GM19397 (cell line): ENCODE results near the gene LPAR3.

Experiments
- ATAC-seq: cut with Tn5 transposase; IDR thresholded peaks from one replicate; pipeline ENCODE4 v1.9.1; 2021; ENCODE audit warnings: mild to moderate bottlenecking, moderate library complexity; ENCODE audit not compliant: unreplicated experiment

Gene LPAR3

DNA sequence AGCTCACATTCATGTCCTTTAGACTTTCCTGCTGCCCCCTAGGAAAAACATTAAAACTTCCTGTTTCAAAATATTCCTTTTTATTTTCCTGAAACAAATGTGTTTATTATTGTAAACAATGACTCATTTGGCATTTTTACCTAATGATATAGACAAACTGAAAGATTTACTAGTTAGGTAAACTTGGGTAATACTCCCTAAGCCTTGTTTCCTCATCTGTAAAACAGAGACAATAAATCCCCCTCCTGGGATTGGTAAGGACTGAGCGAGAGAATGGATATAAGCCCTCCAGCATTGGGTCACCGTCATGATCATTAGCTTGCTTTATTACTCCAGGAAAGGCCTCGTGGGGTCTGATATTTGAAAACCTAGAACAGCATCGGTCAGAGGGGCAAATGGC is 59.8 kb downstream of the LPAR3 start:
- ATAC-seq = no peak

DNA sequence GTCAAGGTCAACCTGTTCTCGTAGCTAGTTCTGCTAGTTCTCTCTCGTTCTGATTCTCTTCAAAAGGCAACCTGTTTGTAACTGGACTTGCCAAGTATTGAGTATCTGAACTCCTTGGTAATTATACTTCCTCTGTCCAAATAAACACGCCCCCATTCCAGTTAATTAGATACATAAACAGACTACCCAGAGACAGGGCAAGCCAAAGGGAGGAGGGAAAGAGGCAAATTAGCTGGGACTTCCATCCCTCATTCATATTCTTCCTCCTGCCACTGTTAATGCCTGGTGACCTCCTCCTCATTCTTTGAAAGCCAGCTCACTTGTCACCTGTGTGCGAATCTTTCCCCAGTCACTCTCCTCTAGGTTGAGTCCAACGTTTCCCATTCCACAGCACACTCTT is 62.9 kb downstream of the LPAR3 start:
- no peak for ATAC-seq

DNA sequence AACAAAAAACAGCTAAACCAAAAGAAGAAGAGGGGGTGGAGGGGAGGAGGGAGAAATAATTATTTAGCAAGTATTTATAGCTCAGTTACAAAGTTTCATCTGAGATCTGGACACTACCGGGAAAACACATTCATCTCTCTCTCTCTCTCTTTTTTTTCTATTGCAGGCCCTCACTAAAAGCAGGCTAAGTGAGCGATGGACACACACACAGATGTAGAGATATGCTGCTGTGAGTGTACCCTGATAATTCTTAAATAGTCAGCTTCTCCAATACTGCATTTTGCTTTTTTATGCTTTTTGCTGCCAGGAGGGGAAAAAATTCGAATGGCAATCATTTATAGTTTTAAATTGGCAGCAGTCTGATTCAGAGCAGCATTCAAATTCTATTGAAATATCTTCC is 65.0 kb downstream of the LPAR3 start:
- ATAC-seq = no peak

DNA sequence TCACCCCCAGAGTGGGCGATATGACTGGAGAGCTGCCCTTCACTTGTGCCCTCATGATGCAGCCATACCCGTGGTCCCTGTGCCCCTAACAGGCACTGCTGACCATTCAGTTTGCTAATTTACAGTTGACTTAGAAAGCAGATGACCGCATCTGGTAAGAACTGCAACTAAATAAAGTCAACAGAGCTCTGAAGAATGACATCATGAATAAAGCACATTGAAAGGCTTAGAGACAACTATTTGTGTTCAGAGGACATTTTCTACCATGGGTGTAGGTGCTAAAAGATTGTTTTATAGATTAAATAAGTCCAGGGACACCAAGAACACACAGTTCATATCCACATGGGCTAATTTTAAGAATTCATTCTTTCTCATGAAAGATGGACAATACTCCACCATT is 65.5 kb downstream of the LPAR3 start:
- ATAC-seq = no peak

DNA sequence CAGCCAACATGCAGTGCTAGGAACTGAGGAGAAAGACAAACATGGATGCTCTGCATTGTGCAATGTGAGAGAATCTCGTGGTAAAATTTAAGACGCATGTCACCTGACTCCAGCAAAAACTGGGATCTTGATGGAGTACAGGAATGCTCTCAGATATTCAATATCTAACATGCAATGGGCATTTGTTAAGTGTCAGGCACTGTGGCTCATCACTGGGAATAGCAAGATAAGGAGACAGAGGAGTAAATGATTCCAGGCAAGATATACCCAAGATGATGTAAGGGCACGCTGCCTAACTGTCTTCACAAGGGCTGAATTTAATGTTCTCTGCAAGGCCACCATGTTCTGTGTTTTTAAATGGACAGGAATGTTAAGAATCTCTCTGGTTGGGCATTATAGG is 67.8 kb downstream of the LPAR3 start:
- ATAC-seq = no peak

DNA sequence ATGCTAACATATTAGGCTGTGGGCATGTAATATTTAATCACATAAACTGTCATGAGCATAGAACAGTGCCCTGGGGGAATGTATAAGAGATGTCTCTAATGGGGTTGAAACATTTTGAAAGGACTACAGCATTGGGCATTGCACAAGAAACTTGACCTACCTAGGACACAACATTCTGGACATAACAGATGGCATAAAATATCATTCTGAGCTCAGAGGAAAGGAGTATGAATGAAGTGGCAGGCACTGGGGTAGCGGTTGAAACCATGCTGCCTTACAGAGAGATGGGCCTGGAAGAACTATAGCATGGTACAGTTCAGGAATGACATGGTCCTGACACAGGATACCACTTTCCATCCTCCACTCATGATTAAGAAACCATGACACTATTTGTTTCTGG is 69.0 kb downstream of the LPAR3 start:
- no peak for ATAC-seq

DNA sequence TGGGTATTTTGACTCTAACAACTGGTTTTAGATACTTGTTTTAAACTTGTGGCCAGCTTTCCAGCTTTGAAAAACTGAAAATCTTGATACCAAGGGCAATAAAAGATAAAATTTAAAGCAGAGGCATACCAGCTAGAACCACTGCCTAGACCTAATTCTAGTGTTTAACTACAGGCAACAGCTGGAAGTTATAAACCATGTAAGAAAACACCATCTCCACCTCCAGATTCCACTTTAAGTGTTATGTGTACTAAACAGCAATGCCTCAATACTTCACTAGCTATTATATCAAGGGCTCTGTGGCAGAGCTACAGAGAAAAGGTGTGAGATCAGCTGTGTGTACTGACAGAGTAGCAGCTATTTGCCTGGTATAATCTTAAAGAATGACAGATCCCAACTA is 69.5 kb downstream of the LPAR3 start:
- no peak for ATAC-seq

DNA sequence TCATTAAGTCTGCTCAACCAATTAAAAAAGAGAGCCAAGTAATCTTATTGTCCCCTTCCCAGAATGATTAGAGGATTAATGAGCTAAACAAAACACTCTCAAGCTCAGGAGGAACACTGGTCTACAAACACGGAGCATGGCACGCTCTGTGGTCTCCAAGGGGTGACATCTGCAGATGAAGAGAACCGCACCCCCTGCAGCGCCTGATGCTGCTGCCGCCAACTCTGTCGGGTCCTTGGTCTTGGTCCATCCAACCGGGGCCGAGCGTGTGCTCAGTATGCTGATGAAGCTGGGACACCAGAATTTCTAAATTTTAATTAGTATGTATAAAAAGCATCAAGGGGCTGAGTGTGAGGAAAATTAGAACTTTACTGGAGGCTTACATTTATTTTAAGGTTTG is 82.7 kb downstream of the LPAR3 start:
- ATAC-seq = no peak

DNA sequence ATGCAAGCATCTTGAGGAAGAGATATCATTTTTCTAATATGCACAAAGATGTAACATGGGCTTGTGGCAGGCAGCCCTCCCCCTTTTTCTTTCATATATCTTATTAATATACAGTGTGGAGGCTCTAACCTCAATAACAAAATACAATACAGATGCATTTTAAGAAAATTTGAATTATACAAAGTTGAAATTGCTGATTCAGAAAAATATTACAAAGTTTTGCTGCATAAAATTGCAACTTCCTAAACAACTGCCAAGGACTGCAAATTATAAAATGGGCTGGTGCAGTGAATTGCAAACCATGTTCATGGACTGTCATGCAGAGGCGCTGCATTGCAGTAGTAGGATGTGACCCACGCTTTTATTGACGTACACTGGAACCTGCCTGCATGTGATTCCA is 84.0 kb downstream of the LPAR3 start:
- ATAC-seq = no peak

DNA sequence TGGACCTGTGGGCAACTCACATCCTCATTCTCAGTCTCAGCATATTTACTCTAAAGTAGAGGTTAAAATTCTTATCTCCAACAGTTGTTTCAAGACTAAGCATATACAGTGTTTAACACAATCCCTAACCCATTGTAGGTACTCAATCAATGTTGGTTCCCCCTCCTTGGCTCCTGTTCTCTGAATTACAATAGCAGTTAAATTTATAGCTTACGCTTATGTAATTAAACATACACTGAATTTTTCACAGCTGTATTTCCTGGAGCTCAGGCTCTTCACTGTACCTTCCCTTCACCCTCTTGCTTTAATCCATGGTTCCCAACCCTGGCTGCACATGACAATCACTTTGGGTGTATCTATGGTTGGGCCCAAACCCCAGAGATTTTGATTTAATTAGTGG is 89.4 kb downstream of the LPAR3 start:
- ATAC-seq = no peak

DNA sequence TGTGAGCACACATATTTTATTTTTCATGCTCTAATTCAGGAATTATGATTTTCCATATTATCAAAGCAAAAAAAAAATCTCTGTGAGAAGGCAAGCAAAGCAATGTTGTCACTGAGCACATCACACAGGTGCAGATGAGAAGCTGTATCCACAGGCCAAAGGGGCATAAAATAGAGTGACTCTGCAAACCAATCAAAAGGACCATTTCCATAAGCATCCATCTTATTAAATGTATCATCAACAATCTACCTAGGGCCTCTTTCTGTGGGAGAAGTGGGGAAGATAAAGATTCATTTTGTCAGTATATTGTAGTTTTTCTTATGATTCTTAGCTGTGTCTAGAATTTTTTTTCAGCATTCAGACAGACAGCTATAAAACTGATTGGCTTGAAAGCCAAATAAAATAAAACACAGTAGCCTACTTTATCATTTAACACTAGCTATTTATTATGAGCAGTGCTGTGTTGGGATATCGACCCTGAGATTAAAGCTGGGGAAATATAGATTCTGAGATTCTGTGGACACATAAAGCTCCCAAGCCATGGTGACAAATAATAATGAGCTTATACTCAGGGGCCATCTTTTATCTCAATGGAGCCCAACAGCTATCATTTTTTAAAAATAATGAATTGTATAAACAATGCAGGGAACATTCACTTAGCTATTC is 90.3 kb downstream of the LPAR3 start:
- ATAC-seq = no peak

DNA sequence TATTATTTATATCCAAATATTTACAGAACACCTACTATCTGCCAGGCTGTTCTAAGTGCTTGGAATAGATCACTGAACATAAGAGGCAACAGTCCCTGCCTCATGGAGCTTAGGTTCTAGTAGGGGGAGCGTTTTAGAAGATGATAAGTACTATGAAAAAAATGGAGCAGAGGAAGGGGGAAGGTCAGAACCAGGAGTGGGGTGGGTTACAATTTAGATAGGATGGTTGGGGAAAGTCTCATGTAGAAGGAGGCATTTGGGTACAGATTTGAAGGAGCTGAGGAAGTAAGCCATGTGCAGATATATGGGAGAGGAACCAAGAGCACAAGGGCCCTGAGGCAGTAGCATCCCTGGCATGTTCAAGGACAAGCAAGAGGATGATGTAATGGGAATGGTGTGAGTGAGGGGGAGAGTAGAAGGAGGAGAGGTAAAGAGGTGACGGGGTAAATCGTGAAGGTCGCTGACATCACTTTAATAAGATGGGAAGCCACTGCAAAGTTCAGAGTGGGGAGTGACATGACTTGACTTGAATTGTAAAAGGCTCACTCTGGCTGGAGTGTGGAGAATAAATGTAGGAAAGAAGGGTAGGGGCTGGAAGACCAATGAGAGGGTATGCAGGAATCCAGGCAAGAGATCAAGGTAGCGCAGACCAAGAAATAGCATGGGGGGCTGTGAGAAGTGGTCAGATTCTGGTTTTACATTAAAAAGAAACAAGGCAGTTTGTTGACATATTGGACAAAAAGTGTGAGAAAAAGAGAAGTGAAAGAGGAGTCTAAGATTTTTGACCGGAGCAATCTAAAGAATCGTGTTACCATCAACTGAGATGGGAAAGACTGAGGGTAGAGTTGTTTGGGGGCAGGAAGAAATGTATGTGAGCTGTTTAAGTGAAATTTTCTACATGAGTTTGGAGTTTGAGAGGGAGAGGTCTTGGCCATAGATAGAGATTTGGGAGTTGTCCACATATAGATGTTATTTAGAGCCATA is 92.6 kb downstream of the LPAR3 start:
- no peak for ATAC-seq

DNA sequence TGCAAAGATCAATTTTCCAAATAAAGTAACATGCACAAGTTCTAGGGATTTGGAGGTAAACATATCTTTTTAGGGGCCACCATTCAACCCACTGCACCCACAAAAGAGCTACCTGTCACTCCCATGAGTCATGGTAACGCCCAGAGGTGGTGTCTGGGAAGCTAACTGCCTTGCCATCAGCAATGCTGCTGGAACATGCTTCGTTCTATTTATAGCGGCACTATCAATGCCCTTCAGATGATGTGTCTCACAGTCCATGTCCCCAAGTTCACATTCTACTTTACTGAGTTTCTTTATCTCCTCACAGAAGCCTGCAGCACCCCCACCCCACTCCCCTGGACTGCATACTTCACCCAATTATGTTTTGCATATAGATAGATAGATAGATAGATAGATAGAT is 95.4 kb downstream of the LPAR3 start:
- no peak for ATAC-seq

DNA sequence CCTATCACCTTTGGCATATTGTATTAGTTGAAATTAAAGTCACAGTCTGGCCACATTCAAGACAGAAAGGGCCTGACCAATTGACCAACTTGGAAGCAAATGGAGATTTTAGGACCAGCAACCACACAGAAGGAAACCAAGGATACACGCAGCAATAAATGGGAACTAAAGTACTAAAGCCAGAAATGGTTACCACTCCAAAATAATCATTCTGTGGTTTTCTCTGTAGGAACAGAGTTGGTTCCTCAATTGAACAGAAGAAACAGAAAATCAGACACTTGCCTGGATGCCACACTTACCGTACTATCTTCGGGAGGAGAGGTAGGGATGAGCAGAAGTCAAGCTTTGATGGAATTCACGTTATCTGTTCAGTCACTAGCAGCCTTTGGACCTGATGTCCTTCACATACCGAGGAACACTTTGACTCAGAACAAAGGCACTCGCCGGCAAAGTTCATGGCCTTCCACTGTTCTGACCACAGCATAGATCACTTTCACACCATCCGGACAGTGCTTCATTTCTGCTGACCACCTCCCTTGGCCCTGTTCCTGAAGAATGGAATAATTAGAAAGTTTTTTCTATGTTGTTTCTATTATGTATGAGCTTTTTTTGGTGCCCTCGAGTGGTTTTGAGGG is 96.9 kb downstream of the LPAR3 start:
- no peak for ATAC-seq

DNA sequence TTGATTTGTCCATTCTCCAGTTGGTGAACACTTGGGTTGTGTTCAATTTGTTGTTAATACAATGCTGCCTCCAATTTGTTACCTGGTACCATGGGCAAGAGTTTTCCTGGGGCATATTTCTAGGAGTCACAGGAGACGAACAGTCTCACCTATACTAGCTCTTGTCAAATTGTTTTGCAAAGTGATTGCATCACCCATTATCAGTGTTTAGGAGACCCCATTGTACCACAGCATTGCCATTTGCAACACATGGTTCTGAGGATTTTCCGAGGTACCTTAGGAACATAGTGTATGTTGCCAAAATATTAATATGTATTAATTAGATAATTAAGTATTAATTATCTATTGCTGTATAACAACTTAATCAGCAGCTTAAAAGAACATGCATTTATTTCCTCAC is 97.8 kb downstream of the LPAR3 start:
- ATAC-seq = no peak

DNA sequence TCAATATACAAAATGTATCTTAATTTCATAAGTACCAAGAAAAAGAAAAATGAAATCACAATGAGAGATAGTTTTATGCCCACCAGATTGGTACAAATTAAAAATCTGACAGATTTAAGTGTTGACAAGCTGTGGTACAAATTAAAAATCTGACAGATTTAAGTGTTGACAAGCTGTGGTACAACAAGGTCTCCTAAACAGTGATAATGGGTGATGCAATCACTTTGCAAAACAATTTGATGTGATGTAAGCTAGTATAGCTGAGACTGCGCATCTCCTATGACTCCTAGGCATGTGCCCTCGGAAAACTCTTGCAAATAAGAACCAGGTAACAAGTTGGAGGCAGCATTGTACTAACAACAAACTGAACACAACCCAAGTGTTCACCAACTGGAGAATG is 100.6 kb downstream of the LPAR3 start:
- ATAC-seq = no peak

DNA sequence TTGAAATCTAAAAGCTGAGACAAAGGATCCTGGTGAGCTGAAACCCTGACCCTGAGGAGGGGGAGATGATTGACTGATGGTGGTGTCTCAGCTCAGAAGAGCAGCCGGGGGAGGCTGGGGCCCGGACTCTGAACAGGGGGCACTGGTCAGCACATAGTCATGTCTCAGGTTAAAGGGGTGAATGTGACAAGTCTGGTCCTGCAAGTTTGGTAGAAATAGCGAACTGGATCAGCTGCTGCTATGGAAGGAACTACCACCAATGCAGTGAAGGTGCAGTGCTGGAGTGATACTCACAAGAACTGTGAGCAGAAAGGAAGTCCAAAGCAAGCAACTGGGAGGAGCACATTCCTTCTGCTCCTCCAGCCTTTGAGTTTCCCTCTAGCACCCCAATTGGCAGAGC is 104.0 kb downstream of the LPAR3 start:
- ATAC-seq = no peak

DNA sequence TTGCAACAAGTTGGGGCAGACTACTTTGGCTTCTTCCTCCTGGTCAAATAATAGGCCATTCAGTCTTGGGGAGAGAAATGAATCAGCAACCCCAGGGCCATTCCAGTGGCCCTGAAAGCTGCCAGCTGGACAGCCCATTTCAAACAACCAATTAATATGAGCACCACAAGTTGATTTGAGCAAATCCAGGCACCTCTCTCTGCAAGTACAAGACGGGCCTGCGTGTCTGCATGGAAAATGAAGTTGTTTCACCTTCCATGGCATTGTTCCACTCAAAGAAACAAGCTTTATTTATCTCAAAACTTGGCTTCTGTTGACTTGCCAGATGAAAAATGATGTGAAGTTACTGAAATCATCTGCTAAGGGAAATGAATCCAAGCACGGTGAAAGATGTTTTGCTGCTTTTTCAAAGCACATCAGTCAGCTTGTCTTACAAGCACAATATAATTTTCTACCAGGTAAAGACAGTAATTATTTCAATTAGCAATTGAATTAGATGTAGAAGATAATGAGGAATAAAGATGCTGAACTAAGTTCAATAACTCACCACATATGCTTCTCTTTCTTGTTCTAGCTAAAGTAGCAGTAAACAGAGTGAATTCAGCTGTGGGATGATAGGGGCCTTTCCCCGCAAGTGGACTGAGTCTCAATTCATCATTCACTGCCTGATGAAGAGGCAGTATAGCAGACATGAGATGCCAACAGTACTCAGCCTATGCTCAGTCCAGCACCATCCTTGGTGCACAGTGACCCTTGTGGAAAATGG is 107.6 kb downstream of the LPAR3 start:
- ATAC-seq = no peak

DNA sequence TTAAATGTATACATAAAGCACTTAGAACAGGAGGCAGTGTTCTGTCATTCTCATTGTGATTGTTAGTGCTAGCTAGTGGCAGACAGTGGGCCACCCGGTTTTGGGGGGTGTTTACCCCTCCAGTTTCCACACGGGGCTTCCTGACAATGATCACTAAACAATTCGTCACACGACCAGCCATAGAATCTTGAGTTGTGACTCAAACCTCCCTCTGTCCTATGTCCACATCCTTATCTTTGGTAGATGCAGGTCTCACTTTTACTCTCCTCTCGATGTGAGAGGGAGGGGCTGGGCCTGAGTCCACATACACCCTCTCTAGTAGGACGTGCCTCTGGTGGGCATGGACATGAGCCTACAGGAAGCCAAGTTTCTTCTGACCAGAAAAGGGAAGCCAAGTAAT is 110.1 kb downstream of the LPAR3 start:
- ATAC-seq = no peak

DNA sequence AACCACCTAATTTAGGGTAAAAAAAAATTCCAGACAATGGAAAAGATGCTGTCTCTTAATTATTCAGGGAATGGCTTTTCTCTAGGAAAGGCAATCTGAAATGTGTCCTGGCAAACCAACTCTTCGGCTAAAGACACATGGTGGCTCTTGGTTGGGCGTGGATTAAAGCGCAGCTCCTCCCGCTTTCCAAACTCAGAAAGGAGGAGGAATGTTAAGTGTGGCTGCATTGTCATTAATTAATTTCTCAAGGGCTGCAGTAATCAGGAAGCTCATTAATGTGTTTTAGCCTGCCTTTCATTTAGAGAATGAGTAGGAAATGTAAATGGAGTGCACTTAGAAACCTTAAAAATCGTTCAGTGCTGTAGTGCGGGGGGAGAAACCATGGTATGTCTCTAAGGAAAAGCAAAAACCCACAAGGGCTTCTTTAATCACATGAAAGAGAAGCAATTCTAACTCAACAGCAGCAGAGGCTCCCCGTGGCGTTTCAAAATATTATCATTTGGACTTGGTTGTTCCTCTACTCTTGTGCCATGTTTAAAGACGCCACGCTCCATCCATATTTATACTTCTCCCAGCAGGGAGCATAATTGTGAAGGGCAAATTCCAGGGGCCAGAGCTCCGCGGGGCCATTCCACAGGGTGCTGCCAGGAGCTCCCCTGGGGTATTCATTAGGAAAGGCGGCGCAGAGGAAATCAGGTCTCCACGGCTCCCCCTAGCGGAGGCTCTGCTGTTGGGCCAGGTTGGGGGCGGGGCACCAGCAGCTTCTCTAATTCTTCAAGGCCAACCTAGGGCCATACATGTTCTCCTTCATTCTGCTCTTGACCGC is 110.8 kb downstream of the LPAR3 start:
- peak; percentile 77 for ATAC-seq
